ENCODE data around the gene MFSD11. TPM values are rescaled to one million over a fixed set of nuclear protein-coding genes. Genes with fewer than 3 reads are reported as not detected.
"Not testable (repeated sequence)": the region's sequence is repeated elsewhere in the genome, so short reads cannot be mapped to it uniquely, and the experiment has no call there.

Gene MFSD11
- total and polyA plus RNA-seq, 4 donors = 12.0 to 57.5 (median 25.0) TPM

DNA sequence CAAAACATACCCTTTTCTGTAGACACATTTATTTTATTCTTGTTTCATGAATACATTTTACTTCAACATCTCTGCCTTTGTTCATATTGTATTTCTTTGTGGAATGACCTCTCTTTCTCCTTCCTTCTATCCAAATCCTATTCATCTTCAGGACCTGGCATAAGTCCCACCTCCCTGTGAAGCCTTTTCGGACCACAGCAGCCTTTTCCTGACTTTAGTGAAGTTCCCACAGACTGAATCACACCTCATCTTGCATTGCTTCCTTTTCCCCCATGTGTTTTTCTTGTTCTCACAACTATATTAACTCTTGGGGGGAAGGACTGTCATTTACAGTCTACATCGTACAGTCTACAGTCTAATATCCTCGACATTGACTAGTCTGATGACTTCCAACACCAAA lies 58.2 kb downstream of the MFSD11 start:
- Histone ChIP-seq H3K9ac (ENCODE audit: insufficient read depth in 1 of 2, low read length in 2 of 2) (no peak overlapping the region), H3K27me3 (ENCODE audit: control insufficient read depth in 3 of 3, insufficient read depth in 3 of 3, low read length in 2 of 3) (no peaks in the 10 kb centered on the region), H3K4me1 (ENCODE audit: control insufficient read depth in 5 of 5, insufficient read depth in 5 of 5, low read length in 5 of 5) (peaks cover 0 to 3% (median 0%) of the 10 kb centered on the region in 5 donors), H3K27ac (ENCODE audit: low read depth in 1 of 2, low read length in 1 of 2) (no peak overlapping the region), H3K4me3 (no peak overlapping the region), H3K36me3 (ENCODE audit: control insufficient read depth in 4 of 4, insufficient read depth in 4 of 4, low read length in 4 of 4) (no peaks in the 10 kb centered on the region), H3K9me3 (ENCODE audit: control insufficient read depth in 4 of 4, insufficient read depth in 3 of 4, low read length in 3 of 4) (no peaks in the 10 kb centered on the region)
- 90 to 92% methylated on average over 3 of the region's 3 CpGs for WGBS, 2 donors
- ATAC-seq (ENCODE audit: insufficient read depth, low FRiP score) = no peak
- no peak for DNase-seq
- TF ChIP-seq, protein P1, sequence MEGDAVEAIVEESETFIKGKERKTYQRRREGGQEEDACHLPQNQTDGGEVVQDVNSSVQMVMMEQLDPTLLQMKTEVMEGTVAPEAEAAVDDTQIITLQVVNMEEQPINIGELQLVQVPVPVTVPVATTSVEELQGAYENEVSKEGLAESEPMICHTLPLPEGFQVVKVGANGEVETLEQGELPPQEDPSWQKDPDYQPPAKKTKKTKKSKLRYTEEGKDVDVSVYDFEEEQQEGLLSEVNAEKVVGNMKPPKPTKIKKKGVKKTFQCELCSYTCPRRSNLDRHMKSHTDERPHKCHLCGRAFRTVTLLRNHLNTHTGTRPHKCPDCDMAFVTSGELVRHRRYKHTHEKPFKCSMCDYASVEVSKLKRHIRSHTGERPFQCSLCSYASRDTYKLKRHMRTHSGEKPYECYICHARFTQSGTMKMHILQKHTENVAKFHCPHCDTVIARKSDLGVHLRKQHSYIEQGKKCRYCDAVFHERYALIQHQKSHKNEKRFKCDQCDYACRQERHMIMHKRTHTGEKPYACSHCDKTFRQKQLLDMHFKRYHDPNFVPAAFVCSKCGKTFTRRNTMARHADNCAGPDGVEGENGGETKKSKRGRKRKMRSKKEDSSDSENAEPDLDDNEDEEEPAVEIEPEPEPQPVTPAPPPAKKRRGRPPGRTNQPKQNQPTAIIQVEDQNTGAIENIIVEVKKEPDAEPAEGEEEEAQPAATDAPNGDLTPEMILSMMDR (IDR thresholded peaks at IDR 0.05; ENCODE audit: control extremely low read depth, extremely low read depth) = no peak

DNA sequence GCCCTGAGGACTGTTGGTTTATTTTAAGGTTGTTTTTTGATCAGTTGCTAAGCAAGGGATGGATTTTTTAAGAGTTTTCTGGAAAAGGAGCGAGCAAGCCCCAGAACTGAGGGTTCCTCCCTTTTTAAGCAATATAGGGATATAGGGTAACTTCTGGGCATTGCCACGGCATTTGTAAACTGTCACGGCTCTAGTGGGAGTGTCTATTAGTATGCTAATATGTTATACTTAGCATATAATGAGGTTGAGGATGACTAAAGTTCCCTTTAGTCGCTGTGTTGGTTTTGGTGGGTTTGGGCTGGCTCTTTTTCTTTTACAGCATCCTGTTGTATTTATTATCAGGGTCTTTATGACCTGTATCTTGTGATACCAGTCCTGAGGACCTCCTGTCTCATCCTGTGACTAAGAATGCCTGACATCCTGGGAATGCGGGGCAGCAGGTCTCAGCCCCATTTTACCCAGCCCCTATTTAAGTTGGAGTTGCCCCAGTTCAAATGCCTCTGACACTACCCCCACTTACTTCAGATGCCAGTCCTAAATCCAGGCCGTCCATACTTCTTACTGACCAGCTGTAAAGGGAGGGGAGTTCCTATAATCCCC lies 59.4 kb downstream of the MFSD11 start:
- H3K4me3 ChIP-seq = no peak overlapping the region

DNA sequence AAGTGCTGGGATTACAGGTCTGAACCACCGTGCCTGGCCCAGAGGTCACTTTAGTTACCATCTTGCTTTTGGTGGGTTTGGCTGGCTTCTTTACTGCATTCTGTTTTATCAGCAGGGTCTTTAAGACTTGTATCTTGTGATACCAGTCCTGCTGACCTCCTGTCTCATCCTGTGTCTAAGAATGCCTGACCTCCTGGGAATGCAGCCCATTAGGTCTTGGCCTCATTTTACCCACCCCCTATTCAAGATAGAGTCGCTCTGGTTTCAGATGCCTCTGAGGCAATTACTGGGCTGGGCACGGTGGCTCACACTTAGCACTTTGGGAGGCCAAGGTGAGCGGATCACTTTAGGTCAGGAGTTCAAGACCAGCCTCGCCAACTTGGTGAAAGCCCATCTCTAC lies 63.8 kb downstream of the MFSD11 start:
- ATAC-seq (ENCODE audit: insufficient read depth, low FRiP score) (no peak), DNase-seq (no peak)
- TF ChIP-seq, protein P1 (IDR thresholded peaks at IDR 0.05; ENCODE audit: control extremely low read depth, extremely low read depth) = no peak
- 92 to 97% methylated on average over 5 of the region's 5 CpGs for WGBS, 2 donors
- Histone ChIP-seq H3K4me1 (ENCODE audit: control insufficient read depth in 5 of 5, insufficient read depth in 5 of 5, low read length in 5 of 5) (no peaks in the 10 kb centered on the region), H3K9ac (ENCODE audit: insufficient read depth in 1 of 2, low read length in 2 of 2) (no peak overlapping the region), H3K4me3 (no peak overlapping the region), H3K27ac (ENCODE audit: low read depth in 1 of 2, low read length in 1 of 2) (no peak overlapping the region), H3K27me3 (ENCODE audit: control insufficient read depth in 3 of 3, insufficient read depth in 3 of 3, low read length in 2 of 3) (no peaks in the 10 kb centered on the region), H3K9me3 (ENCODE audit: control insufficient read depth in 4 of 4, insufficient read depth in 3 of 4, low read length in 3 of 4) (no peaks in the 10 kb centered on the region), H3K36me3 (ENCODE audit: control insufficient read depth in 4 of 4, insufficient read depth in 4 of 4, low read length in 4 of 4) (no peaks in the 10 kb centered on the region)

More for the DNA sequence above, 59.4 kb downstream of the MFSD11 start:
- no peaks in the 10 kb centered on the region for H3K27me3 ChIP-seq (ENCODE audit: control insufficient read depth in 3 of 3, insufficient read depth in 3 of 3, low read length in 2 of 3)
- no peaks in the 10 kb centered on the region for H3K4me1 ChIP-seq (ENCODE audit: control insufficient read depth in 5 of 5, insufficient read depth in 5 of 5, low read length in 5 of 5)
- H3K36me3 ChIP-seq (ENCODE audit: control insufficient read depth in 4 of 4, insufficient read depth in 4 of 4, low read length in 4 of 4) = no peaks in the 10 kb centered on the region
- no peaks in the 10 kb centered on the region for H3K9me3 ChIP-seq (ENCODE audit: control insufficient read depth in 4 of 4, insufficient read depth in 3 of 4, low read length in 3 of 4)
- no peak overlapping the region for H3K27ac ChIP-seq (ENCODE audit: low read depth in 1 of 2, low read length in 1 of 2)
- no peak overlapping the region for H3K9ac ChIP-seq (ENCODE audit: insufficient read depth in 1 of 2, low read length in 2 of 2)
- no peak for DNase-seq
- TF ChIP-seq, protein P1 (IDR thresholded peaks at IDR 0.05; ENCODE audit: control extremely low read depth, extremely low read depth) = no peak
- ATAC-seq (ENCODE audit: insufficient read depth, low FRiP score) = no peak
- WGBS, 2 donors = 68 to 75% methylated on average over 6 of the region's 6 CpGs

DNA sequence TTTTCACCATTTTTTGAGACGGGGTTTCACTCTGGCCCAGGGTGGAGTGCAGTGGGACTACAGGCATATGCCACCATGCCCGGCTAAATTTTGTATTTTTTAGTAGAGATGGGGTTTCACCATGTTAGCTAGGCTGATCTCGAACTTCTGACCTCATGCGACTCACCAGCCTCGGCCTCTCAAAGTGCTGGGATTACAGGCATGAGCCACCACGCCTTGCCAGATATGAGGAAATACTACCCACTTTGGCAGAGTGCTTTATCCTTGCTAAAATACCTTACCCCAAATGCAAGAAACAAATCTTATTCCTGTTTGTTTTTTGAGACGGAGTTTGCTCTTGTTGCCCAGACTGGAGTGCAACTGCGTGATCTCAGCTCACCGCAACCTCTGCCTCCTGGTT lies 67.4 kb downstream of the MFSD11 start:
- no peaks in the 10 kb centered on the region for H3K36me3 ChIP-seq (ENCODE audit: control insufficient read depth in 4 of 4, insufficient read depth in 4 of 4, low read length in 4 of 4)
- TF ChIP-seq, protein P1 (IDR thresholded peaks at IDR 0.05; ENCODE audit: control extremely low read depth, extremely low read depth) = no peak
- no peaks in the 10 kb centered on the region for H3K4me1 ChIP-seq (ENCODE audit: control insufficient read depth in 5 of 5, insufficient read depth in 5 of 5, low read length in 5 of 5)
- DNase-seq = no peak
- H3K9me3 ChIP-seq (ENCODE audit: control insufficient read depth in 4 of 4, insufficient read depth in 3 of 4, low read length in 3 of 4) = no peaks in the 10 kb centered on the region
- no peaks in the 10 kb centered on the region for H3K27me3 ChIP-seq (ENCODE audit: control insufficient read depth in 3 of 3, insufficient read depth in 3 of 3, low read length in 2 of 3)
- no peak overlapping the region for H3K4me3 ChIP-seq
- H3K27ac ChIP-seq (ENCODE audit: low read depth in 1 of 2, low read length in 1 of 2) = no peak overlapping the region
- no peak overlapping the region for H3K9ac ChIP-seq (ENCODE audit: insufficient read depth in 1 of 2, low read length in 2 of 2)
- no peak for ATAC-seq (ENCODE audit: insufficient read depth, low FRiP score)
- WGBS, 2 donors = 82 to 87% methylated on average over 9 of the region's 9 CpGs

DNA sequence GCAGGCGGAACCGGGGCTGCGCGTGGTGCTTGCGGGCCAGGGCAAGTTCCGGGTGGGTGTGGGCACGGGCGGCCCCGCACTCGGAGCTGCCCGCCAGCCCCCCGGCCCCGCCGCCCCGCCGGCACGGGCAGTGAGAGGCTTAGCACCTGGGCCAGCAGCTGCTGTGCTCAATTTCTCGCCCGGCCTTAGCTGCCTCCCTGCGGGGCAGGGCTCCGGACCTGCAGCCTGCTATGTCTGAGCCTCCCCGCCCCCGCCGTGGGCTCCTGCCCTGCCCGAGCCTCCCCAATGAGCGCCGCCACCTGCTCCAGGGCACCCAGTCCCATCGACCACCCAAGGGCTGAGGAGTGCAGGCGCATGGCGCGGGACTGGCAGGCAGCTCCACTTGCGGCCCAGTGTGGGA lies 68.2 kb downstream of the MFSD11 start:
- 90% methylated on average over 25 to 32 of the region's 32 CpGs for WGBS, 2 donors
- not testable (repeated sequence) for H3K4me3 ChIP-seq; H3K36me3 ChIP-seq (ENCODE audit: control insufficient read depth in 4 of 4, insufficient read depth in 4 of 4, low read length in 4 of 4); ATAC-seq (ENCODE audit: insufficient read depth, low FRiP score); H3K9me3 ChIP-seq (ENCODE audit: control insufficient read depth in 4 of 4, insufficient read depth in 3 of 4, low read length in 3 of 4); H3K27me3 ChIP-seq (ENCODE audit: control insufficient read depth in 3 of 3, insufficient read depth in 3 of 3, low read length in 2 of 3); DNase-seq; H3K4me1 ChIP-seq (ENCODE audit: control insufficient read depth in 5 of 5, insufficient read depth in 5 of 5, low read length in 5 of 5); H3K9ac ChIP-seq (ENCODE audit: insufficient read depth in 1 of 2, low read length in 2 of 2); H3K27ac ChIP-seq (ENCODE audit: low read depth in 1 of 2, low read length in 1 of 2)

Measured in lung (tissue), 12 donors.